ENCODE measurements around the gene HOXA9.

- no peak for TF ChIP-seq CTCF (optimal IDR thresholded peaks at IDR 0.05 in 1 of 3, IDR thresholded peaks at IDR 0.05 in 1 of 3, conservative IDR thresholded peaks at IDR 0.05 in 1 of 3; ENCODE audit: extremely low read depth in 1 of 3, insufficient read depth in 2 of 3, low read length in 3 of 3)
- no peak for TF ChIP-seq EZH2 (IDR thresholded peaks at IDR 0.05; ENCODE audit: low read length)
Measured at GRCh38 chr7:27134392-27134791, 30.9 kb downstream of the HOXA9 start.

Data from keratinocyte (primary cell).